ENCODE results near the gene RASGRP4.
"Not testable (repeated sequence)": the region's sequence is repeated elsewhere in the genome, so short reads cannot be mapped to it uniquely, and the experiment has no call there.

RASGRP4 gene, protein sequence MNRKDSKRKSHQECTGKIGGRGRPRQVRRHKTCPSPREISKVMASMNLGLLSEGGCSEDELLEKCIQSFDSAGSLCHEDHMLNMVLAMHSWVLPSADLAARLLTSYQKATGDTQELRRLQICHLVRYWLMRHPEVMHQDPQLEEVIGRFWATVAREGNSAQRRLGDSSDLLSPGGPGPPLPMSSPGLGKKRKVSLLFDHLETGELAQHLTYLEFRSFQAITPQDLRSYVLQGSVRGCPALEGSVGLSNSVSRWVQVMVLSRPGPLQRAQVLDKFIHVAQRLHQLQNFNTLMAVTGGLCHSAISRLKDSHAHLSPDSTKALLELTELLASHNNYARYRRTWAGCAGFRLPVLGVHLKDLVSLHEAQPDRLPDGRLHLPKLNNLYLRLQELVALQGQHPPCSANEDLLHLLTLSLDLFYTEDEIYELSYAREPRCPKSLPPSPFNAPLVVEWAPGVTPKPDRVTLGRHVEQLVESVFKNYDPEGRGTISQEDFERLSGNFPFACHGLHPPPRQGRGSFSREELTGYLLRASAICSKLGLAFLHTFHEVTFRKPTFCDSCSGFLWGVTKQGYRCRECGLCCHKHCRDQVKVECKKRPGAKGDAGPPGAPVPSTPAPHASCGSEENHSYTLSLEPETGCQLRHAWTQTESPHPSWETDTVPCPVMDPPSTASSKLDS

DNA sequence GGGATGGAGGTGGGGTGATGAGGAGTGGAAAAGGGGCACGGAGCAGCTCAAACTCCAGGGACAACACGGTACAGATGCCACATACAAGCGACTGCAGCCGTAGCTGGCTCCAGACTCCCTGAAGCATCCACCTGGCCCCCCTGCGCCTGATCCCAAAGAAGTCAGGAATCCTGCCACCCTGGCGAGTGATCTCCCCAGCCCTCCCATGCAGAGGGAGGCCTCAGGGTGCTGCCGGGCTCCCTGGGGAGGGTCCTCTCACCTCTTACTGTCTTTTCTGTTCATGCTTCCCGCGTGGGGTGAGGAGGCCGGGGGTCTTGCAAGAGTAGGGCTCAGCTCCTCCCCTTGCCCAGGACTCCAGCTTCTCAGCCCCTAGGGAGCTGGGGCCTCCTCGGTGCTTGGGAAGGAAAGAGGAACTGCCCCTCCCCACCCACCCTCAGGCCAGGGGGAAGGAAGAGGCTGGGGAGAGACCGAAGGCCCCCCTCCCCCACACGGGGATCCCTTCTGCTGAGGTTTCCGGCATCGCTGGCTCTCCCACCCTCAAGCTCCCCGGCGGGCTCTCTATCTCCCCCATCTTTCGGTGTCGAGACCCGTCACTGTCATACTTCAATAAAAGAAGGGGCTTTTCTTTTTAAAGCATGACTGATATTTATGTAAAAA, at the start of gene RASGRP4:
Gene RASGRP4, minus strand, starts transcription at position 410 of the 657 bp plus-strand sequence. Its CDS starts 128 bp downstream, at position 282.
- no peak for DNase-seq

DNA sequence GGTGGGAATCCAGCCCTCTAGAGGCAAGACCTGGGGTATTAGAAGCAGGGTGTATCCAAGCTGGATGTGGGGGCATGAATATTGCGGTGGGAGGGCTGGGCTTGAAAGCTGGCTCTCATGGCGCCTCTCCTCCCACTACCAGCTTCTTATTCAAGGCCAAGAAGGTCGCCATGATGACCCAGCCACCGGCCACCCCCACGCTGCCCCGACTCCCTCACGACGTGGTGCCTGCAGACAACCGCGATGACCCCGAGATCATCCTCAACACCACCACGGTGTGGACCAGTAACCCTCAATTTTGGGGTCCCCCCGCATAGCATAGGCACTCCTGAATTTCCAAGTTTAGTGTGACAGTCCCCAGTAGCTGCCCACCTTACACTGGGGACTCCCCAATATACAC, 49.2 kb upstream of the RASGRP4 start:
- DNase-seq = no peak

DNA sequence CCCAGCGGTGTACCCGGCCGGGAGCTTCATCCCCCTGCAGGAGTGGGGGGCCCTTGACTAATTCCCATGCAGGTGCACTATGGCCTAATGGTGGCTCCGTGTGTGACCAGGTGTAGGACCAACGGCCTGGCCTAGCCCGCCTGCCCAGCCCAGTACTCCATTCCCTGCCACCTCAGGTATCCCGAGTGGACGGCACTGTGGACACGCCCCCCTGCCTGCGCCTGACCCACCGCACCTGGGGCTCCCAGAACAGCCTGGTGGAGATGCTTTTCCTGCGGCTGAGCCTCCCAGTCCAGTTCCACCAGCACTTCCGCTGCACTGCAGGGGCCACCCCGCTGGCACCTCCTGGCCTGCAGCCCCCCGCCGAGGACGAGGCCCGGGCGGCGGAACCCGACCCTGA, 47.2 kb upstream of the RASGRP4 start:
- no peak for DNase-seq

DNA sequence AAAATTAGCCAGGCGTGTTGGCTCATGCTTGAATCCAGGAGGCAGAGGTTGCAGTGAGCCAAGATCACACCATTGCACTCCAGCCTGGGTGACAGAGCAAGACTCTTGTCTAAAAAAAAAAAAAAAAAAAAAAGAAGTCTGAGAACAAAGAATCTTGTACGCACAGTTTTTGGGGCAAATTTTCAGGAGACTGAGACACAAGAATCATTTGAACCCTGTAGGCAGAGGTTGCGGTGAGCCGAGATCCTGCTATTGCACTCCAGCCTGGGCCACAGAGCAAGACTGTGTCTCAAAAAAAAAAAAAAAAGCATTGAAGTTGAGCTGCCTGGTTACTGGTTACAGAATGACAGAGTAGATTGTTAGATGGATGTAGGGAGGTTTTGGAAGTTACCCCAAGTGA, 46.7 kb upstream of the RASGRP4 start:
- DNase-seq = not testable (repeated sequence)

DNA sequence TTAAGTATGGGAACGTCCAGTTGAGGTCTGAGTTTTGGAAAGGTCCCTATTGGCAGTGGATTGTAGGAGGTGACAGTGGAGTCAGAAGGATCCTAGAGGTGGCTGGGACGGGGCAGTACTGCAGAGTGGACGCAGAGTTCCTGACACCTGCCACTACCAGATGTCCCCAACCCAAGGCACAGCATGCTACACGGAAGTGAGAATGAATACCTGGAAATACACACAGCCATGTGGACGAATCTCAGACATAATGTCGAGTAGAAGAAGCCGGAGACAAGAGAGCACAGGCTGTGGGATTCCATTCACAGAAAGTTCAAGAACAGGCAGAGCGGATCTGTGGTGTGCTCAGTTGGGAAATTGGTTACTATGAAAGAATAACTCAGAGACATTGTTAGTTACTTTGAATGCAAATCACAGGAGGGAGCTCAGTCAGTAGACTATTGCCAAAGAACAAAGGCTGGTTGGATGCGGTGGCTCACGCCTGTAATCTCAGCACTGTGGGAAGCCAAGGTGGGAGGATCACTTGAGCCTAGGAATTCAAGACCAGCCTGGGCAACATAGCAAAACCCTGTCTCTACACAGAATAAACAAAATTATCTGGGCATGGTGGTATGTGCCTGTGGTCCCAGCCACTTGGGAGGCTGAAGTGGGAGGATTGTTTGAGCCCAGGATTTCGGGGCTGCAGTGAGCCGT, 44.9 kb upstream of the RASGRP4 start:
- DNase-seq = no peak

DNA sequence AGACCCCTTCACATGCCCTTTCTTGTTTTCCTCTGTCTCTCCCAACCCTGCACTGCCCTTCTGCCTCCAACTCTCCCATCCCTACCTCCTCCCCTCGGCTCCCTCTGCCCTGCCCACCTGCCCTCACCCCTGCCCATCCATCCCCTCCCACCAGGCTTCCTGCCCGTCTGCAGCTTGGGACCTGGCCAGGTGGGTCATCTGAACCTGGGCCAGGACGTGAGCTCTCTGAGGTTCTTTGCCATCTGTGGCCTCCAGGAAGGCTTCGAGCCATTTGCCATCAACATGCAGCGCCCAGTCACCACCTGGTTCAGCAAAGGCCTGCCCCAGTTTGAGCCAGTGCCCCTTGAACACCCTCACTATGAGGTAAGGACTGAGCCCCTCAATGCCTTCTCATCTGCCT, 43.1 kb upstream of the RASGRP4 start:
- DNase-seq = no peak

DNA sequence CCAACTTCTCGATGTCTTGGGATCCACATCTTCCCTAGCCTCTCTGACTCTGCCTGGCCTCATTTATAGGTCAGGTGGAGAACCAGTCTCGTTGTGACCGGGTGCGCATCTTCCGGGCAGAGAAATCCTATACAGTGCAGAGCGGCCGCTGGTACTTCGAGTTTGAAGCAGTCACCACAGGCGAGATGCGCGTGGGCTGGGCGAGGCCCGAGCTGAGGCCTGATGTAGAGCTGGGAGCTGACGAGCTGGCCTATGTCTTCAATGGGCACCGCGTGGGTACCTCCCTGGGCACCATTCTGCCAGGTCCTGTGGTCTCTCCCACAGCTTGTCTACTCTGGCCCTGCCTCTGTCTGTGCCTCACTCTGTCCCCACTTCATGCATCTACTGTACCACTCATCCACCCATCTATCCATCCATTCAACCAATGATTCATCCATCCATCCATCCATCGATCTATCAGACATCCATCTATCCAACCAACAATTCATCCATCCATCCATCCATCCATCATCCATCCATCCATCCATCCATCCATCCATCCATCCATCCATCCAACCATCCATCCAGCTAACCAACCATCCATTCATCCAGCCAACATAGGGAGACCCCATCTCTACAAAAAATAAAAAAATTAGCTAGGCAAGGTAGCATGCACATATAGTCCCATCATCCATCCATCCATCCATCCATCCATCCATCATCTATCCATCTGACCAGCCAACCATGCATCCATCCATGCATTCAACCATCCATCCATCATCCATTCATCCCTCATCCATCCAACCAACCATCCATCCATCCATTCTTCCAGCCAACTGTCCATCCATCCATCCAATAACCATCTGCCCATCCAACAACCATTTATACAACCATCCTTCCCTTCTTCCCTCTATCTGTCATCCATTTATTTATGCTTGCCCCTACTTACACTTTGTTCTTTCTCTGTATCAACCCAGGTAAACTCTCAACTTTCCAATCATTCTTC, 41.8 kb upstream of the RASGRP4 start:
- no peak for DNase-seq

DNA sequence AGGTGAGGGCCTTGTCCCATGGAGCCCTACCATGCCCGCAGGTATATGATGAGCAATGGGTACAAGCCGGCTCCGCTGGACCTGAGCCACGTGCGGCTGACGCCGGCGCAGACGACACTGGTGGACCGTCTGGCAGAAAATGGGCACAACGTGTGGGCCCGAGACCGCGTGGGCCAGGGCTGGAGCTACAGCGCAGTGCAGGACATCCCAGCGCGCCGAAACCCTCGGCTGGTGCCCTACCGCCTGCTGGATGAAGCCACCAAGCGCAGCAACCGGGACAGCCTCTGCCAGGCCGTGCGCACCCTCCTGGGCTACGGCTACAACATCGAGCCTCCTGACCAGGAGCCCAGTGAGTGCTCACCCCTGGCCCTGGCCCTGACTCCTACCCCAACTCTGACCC, 40.0 kb upstream of the RASGRP4 start:
- no peak for DNase-seq

DNA sequence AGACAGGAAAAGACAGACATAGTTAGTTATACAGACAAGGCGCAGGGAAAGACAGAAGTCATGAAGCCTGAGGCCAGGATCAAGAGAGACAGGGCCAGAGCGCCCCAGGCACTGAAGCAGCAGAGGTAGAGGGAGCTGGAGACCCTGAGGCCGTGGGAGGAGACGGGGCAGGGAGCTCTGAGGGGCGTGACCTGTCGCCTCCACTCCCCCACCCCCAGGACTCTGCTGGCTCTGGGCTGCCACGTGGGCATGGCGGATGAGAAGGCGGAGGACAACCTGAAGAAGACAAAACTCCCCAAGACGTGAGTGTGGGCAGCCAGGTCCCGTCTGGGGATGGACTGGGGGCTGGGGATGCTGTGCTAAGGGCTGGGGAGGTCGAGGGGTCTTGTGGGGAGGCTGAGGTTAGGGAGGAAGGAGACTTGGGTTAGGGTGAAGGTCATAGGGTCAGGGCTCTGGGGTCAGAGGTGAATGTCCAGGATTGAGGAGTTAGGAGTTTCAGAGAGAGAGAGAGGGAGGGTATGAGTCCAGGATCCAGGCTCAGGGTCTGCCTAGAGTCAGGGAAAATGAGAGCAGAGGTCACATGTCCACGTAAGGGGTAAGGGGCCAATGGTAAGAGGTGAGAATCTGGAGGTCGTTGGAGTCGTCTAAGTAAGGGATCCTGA, 38.5 kb upstream of the RASGRP4 start:
- DNase-seq = no peak

DNA sequence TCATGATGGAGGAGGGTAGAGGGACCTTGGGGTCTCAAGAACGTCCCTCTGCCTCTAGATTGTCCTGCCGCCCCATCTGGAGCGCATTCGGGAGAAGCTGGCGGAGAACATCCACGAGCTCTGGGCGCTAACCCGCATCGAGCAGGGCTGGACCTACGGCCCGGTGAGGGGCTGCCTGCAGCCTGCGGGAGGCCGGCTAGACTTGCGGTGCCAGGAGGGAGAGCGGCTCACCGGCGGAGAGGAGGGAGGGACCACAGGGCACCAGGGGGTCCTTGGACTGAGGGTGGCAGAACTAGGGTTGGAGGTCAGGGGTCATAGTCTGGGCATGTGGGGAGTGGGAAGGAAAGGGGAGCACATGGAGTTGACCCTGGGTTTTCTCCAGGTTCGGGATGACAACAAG, 37.3 kb upstream of the RASGRP4 start:
- DNase-seq = no peak

DNA sequence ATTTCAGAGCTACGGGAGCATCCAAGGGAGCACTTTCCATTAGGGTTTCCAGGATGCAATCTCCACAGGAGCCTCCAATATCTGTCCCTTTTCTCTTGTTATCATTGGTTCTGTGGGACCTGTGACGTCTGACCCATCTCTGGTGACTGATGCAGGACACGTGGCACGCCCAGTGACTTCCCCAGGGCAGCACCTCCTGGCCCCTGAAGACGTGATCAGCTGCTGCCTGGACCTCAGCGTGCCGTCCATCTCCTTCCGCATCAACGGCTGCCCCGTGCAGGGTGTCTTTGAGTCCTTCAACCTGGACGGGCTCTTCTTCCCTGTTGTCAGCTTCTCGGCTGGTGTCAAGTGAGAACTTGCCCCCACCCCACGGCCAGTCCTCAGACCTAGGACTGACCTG, 33.0 kb upstream of the RASGRP4 start:
- no peak for DNase-seq

DNA sequence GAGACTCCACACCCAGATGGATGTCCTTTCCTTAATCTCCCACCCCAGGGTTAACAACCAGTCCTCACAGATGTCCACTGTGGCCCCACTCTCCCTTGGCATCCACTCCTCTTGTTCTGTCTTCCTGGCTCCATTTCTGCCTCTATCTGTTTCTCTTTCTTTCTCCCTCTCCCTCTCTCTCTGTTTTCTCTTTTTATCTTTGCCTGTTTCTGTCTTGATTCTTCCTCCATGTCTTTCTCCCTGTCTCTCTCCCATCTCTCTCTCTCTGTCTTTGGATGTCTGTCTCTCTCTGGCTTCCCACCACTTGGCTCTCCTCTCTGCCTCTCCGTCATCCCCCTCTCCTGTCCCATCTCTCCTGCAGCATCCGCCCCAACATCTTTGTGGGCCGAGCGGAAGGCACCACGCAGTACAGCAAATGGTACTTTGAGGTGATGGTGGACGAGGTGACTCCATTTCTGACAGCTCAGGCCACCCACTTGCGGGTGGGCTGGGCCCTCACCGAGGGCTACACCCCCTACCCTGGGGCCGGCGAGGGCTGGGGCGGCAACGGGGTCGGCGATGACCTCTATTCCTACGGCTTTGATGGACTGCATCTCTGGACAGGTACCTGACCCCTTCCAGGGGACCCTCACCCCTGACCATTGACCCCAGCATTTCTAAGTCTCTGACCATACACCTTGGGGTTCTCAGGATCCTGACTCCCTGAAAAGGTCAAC, 31.8 kb upstream of the RASGRP4 start:
- DNase-seq = no peak

DNA sequence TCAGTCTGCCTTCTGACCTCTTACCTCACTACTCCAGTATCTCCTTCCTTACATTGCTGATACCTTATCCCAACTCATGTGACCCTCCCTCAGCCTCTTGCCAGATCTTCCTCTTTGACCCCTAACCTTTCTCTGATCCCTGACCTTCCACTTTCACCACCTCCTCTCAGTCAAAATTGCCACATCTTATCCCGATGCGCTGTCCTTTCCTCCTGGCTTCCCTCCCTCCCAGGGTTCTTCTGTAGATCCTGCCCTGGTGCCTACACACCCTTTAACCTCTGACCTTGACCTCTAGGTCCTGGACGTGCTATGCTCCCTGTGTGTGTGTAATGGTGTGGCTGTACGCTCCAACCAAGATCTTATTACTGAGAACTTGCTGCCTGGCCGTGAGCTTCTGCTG, 31.2 kb upstream of the RASGRP4 start:
- no peak for DNase-seq

DNA sequence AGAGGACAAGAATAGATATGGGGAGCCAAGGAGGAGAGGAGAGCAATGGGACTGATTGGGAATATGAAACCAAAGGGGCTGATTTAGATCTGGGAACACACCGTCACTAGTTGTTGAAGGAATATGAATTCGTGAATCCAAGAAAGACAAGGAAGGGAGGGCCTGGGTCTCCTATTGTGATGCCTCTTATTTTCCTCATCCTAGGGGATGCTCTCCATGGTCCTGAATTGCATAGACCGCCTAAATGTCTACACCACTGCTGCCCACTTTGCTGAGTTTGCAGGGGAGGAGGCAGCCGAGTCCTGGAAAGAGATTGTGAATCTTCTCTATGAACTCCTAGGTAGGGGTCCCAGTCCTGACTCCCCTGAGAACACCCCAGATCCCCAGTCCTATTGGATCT, 29.0 kb upstream of the RASGRP4 start:
- DNase-seq = no peak

DNA sequence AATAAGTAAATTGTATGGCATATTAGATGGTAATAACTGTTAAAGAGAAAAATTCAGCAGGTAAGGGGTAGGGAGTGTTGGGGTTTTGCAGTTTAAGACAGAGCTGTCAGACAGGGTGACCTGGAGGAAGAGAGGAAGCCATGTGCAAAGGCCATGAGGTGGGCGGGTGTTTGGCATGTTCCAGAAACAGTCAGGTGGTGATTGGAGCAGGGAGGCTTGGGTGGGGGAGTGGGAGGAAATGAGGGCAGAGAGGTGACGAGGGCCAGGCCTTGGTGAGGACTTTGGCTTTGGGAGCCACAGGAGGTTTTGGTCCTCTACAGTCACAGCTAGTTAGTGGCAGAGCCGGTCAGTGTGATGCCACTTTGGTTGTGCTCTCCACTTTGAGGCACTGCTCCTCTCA, 27.6 kb upstream of the RASGRP4 start:
- DNase-seq = no peak

DNA sequence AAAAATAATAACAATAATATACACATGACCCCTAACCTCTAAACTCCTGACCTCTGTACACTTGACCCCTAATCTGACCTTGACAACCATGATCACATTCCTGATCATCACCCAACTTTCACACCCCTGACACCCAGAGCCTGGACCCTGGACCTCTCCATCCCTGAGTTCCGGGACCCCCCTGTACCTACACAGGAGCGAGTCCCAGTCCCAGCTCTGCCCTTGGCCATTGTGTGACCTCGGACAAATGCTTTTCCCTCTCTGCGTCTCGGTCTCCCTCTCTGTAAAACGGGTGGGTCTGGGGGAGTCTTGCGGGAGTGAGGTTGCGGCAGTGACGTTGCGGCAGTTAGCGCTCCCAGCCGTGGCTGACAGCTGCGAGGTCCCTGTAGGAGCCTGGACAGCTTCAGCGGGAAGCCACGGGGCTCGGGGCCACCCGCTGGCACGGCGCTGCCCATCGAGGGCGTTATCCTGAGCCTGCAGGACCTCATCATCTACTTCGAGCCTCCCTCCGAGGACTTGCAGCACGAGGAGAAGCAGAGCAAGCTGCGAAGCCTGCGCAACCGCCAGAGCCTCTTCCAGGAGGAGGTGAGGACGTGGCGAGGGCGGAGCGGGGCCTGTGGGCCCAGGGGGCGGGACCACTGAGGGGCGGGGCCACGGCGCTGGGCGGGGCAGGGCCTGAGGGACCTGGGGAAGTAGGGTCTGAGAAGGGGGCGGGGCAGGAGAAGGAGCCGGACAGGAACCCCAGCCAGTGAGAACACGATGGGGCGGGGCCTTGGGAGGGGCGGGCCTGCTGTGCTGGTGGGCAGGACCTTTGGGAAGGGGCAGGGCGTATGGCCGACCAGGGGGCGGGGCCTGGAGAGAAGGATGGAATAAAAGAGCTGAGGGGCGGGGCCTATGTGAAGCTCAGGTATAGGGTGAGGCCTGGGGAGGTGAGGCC, 26.7 kb upstream of the RASGRP4 start:
- DNase-seq = no peak

DNA sequence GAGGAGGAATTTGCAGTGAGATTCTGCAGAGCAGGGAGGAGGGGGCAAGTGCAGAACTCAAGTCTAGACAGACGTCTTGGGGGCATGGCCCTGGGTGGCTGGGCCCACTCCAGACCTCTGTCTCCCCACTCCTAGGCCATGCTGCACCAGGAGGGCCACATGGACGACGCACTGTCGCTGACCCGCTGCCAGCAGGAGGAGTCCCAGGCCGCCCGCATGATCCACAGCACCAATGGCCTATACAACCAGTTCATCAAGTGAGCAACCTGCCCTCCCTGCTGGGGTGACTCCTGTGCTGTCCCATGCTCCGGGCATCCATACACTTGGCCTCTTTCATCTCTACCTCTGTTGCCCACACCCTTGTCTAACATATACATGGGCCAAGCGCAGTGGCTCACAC, 25.6 kb upstream of the RASGRP4 start:
- no peak for DNase-seq

DNA sequence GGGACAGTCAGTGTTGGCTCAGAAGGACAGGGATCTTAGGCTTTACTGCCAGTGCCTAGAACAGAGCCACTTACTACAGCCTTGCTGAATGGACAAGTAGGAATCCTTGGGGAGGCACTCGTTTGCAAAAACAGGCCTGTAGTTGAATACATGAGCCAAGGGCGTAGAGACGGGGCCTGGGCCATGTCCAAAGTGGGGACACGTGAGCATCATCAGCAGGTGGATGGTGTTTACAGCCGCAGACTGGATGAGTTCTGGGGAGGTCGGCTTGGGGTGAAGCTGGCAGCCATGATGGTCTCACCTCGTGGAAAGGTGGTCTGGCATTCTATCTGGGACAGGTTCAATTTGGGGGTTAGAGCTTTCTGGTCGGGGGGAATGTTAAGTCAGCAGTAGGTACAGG, 25.0 kb upstream of the RASGRP4 start:
- no peak for DNase-seq

DNA sequence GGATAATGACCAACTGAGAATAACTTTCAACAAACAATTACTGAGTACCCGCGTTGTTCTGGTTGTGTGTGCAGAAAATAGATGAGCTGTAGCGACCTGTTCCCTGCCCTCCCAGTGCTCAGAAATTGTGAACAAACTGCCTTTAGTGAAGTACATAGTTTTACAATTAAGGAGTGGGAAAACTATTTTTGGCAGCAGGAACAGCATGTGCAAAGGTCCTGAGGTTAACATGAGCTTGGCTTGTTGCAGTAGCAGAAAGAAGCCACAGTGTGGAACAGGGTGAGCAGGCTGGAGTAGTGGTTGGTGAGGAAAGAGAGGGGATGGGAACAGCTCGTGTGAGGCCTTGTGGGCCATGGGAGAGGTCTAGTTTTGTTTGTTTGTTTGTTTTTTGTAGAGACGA, 23.5 kb upstream of the RASGRP4 start:
- DNase-seq = no peak

DNA sequence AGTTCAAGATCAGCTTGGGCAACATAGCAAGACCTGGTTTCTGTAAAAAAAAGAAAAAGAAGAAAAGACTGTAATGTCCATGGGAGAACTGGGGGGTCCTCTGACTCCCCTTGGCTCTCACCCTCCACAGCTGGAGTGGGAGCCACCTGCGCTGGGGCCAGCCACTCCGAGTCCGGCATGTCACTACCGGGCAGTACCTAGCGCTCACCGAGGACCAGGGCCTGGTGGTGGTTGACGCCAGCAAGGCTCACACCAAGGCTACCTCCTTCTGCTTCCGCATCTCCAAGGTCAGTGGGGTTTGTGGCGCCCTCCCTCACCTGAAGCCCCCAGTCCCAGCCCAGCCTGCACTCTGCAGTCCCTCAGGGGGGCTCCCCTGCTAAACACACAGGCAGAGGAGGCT, 22.2 kb upstream of the RASGRP4 start:
- no peak for DNase-seq
